HEK293 (cell line): ENCODE measurements around the gene STX4.

Experiments used
- GLI2 ChIP-seq: fragments of 450-650 bp; formaldehyde crosslinking; IDR thresholded peaks from 2 replicates; pipeline ENCODE4; 2017; ENCODE audit warnings: missing biosample characterization, missing genetic modification characterization, low read depth, borderline replicate concordance
- ZNF274 ChIP-seq, 2 experiments: fragments of 200-500 bp in 1 of 2; fragments of 450-650 bp in 1 of 2; sonication (Bioruptor generic) in 1 of 2; formaldehyde crosslinking in 1 of 2; IDR thresholded peaks; 2 replicates each; pipeline versions ENCODE4 v1.5.1 to v1.6.1; 2014 to 2016; ENCODE audit warnings: borderline replicate concordance in 1 of 2, inconsistent platforms in 1 of 2, low read length in 1 of 2, missing biosample characterization in 1 of 2, missing genetic modification characterization in 1 of 2
- ZNF426 ChIP-seq: fragments of 450-650 bp; formaldehyde crosslinking; IDR thresholded peaks from 2 replicates; pipeline ENCODE4 v1.5.1; 2017; ENCODE audit warnings: missing biosample characterization, missing genetic modification characterization, mild to moderate bottlenecking, inconsistent platforms, moderate library complexity
- ZNF473 ChIP-seq: fragments of 450-650 bp; formaldehyde crosslinking; IDR thresholded peaks from 2 replicates; pipeline ENCODE4 v1.5.1; 2017; ENCODE audit warnings: missing biosample characterization, missing genetic modification characterization
- ZNF776 ChIP-seq: fragments of 450-650 bp; formaldehyde crosslinking; IDR thresholded peaks from 2 replicates; pipeline ENCODE4 v1.5.0; 2017; ENCODE audit warnings: missing biosample characterization, missing genetic modification characterization, borderline replicate concordance
- TF ChIP-seq, protein P1 (sequence below): fragments of 450-650 bp; formaldehyde crosslinking; IDR thresholded peaks from 2 replicates; pipeline ENCODE4 v1.5.1; 2016; ENCODE audit warnings: missing biosample characterization, missing genetic modification characterization

DNA sequence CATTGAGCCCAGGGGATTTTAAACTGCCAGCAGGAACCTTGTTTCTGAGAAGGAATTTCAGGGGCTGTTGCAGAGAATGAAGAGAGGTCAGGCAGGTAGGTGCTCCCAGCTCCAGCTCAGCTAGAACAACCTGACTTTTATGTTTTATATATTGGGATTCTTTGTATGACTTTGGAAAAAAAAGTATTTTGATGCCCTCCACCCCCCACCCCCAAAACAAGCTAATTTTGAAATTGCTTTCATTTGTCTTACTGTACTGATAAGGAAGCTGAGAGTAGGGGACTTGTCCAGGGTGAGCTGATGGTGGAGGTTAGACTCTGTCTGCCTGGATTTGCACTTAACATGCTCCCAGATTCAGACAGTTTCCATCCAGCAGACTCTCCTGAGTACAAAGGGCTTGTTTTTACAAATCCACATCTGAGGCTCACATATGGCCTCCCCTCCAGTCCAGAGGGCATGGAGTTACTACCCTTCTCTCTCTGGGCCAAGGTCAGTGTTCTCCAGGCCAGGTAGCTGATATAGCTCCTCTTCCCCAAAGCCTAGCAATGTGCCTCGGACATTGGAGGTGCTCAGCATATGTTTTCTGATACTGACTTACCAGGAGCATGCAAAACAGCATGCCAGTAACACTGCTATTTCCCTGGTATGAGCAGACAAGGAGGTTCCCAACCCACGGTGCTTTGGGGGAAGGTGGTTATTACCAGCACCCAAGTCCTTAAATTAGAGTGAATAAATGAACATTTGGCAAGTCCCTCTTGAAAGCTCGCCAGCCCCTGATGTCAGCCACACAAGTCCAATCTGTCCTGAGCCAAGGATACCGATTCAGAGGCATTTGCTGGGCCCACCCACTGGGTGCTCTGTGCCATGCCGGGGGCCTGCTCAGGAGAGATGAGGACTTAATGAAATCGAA is 34.3 kb upstream of the STX4 start:
- no peak for TF ChIP-seq ZNF426 (tag by site-specific recombination)
- TF ChIP-seq, protein P1, sequence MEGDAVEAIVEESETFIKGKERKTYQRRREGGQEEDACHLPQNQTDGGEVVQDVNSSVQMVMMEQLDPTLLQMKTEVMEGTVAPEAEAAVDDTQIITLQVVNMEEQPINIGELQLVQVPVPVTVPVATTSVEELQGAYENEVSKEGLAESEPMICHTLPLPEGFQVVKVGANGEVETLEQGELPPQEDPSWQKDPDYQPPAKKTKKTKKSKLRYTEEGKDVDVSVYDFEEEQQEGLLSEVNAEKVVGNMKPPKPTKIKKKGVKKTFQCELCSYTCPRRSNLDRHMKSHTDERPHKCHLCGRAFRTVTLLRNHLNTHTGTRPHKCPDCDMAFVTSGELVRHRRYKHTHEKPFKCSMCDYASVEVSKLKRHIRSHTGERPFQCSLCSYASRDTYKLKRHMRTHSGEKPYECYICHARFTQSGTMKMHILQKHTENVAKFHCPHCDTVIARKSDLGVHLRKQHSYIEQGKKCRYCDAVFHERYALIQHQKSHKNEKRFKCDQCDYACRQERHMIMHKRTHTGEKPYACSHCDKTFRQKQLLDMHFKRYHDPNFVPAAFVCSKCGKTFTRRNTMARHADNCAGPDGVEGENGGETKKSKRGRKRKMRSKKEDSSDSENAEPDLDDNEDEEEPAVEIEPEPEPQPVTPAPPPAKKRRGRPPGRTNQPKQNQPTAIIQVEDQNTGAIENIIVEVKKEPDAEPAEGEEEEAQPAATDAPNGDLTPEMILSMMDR (tag by site-specific recombination), result no peak
- TF ChIP-seq ZNF776, result no peak
- TF ChIP-seq ZNF473 (tag by site-specific recombination), result no peak
- TF ChIP-seq GLI2 (tag by site-specific recombination), result no peak
- no peak for TF ChIP-seq ZNF274 (IDR thresholded peaks at IDR 0.05; ENCODE audit: low read length)
- no peak for TF ChIP-seq ZNF274 (tag by site-specific recombination; IDR thresholded peaks at IDR 0.05; ENCODE audit: borderline replicate concordance)
